A549 (cell line): Measurements from ENCODE around the gene DISC1. TPM values are rescaled to one million over a fixed set of nuclear protein-coding genes. Genes with fewer than 3 reads are reported as not detected.

Experiments used
- ATAC-seq, 2 experiments: fragments of 200-7000 bp in 1 of 2; fragments of >200 bp in 1 of 2; cut with Nextera tagmentation in 1 of 2; cut with Tn5 transposase in 1 of 2; 3 replicates each; pipeline versions ENCODE4 v1.8.0 to v1.9.1; 2018 to 2020; ENCODE audit warnings: mild to moderate bottlenecking in 1 of 2, moderate library complexity in 1 of 2
- CTCF ChIA-PET: fragments of 300-600 bp; sonication (Branson Sonifier 250); formaldehyde crosslinking; extraction: SDS; loops from one replicate; lab custom pipeline; 2021; ENCODE audit warnings: antibody characterized with exemption, inconsistent platforms; lab: Yijun Ruan, JAX
- POLR2A ChIA-PET: fragments of 350-600 bp; formaldehyde crosslinking; extraction: SDS; loops from one replicate; lab custom pipeline; 2021; ENCODE audit warnings: antibody characterized with exemption, inconsistent platforms; lab: Yijun Ruan, JAX
- DNase-seq, 2 experiments: peaks; one replicate each; pipeline versions ENCODE4 v3.0.0 to v3.0.0-alpha.2; 2011 to 2016; ENCODE audit warnings: low read depth in 1 of 2, low spot score in 1 of 2
- FAIRE-seq: peaks from 2 replicates; lab custom pipeline; 2011; peaks lifted over from hg19 to GRCh38; lab: Jason Lieb, UNC
- H3K27ac ChIP-seq, 2 experiments: fragments of >200 bp; sonication (Bioruptor Twin); formaldehyde crosslinking; 3 replicates each; pipeline ENCODE4 v1.5.1; 2016 to 2017
- H3K4me1 ChIP-seq: fragments of >200 bp; sonication (Bioruptor Twin); formaldehyde crosslinking; 3 replicates; pipeline ENCODE4 v1.6.1; 2016
- H3K4me2 ChIP-seq: fragments of >200 bp; sonication (Bioruptor Twin); formaldehyde crosslinking; 3 replicates; pipeline ENCODE4 v1.6.1; 2016
- H3K4me3 ChIP-seq: fragments of >200 bp; sonication (Bioruptor Twin); formaldehyde crosslinking; 3 replicates; pipeline ENCODE4 v1.5.1; 2016
- H3K9me3 ChIP-seq: fragments of >200 bp; sonication (Bioruptor Twin); formaldehyde crosslinking; 3 replicates; pipeline ENCODE4 v1.6.1; 2016
- BCL3 ChIP-seq: fragments of >200 bp; sonication (Bioruptor Twin); formaldehyde crosslinking; IDR thresholded peaks from 3 replicates; pipeline ENCODE4 v1.6.1; 2016
- CBX8 ChIP-seq: fragments of 200-600 bp; sonication (generic); IDR thresholded peaks from 2 replicates; pipeline ENCODE4 v1.6.1; 2016
- CEBPB ChIP-seq, 2 experiments: fragments of >200 bp in 1 of 2; sonication (Bioruptor Twin) in 1 of 2; formaldehyde crosslinking in 1 of 2; IDR thresholded peaks; 2 replicates each; pipeline ENCODE4 v1.6.1; 2012 to 2016
- EHMT2 ChIP-seq: fragments of 200-600 bp; sonication (generic); IDR thresholded peaks from 2 replicates; pipeline ENCODE4 v1.6.1; 2016; ENCODE audit warnings: antibody characterized with exemption, low read depth, mild to moderate bottlenecking, moderate library complexity
- FOSB ChIP-seq: fragments of 250-450 bp; sonication (Bioruptor Pico); IDR thresholded peaks from 2 replicates; pipeline ENCODE4 v1.5.0; 2020; ENCODE audit warnings: mild to moderate bottlenecking, moderate library complexity
- FOSL2 ChIP-seq, 2 experiments: fragments of 450-650 bp in 1 of 2; fragments of >200 bp in 1 of 2; sonication (Bioruptor Twin) in 1 of 2; formaldehyde crosslinking; IDR thresholded peaks; 2 replicates each; pipeline versions ENCODE4 v1.5.0 to v1.6.1; 2016 to 2020; ENCODE audit warnings: mild to moderate bottlenecking in 1 of 2, moderate library complexity in 1 of 2
- HOXA7 ChIP-seq: fragments of 250-450 bp; sonication (Bioruptor Pico); IDR thresholded peaks from 2 replicates; pipeline ENCODE4 v1.5.0; 2020; ENCODE audit warnings: mild to moderate bottlenecking, moderate library complexity
- HOXB13 ChIP-seq: fragments of 250-450 bp; sonication (Bioruptor Pico); IDR thresholded peaks from 2 replicates; pipeline ENCODE4 v1.5.0; 2020; ENCODE audit warnings: low read depth, mild to moderate bottlenecking, moderate library complexity
- JUNB ChIP-seq: fragments of >200 bp; sonication (Bioruptor Twin); formaldehyde crosslinking; IDR thresholded peaks from 2 replicates; pipeline ENCODE4 v1.6.1; 2016
- NPAS2 ChIP-seq: fragments of 250-450 bp; sonication (Bioruptor Pico); IDR thresholded peaks from 2 replicates; pipeline ENCODE4 v1.8.0; 2022; ENCODE audit warnings: mild to moderate bottlenecking, moderate library complexity, borderline replicate concordance
- POLR2A ChIP-seq: IDR thresholded peaks from 2 replicates; pipeline ENCODE4 v1.6.1; 2012; ENCODE audit warnings: mild to moderate bottlenecking, low read length
- POLR2AphosphoS2 ChIP-seq: conservative IDR thresholded peaks from 2 replicates; pipeline ENCODE4 v1.6.1; 2012; ENCODE audit warnings: low read length, improper control_type of control experiment, inconsistent platforms
- RARB ChIP-seq: fragments of 250-450 bp; sonication (Bioruptor Pico); IDR thresholded peaks from 2 replicates; pipeline ENCODE4 v1.8.0; 2021; ENCODE audit warnings: mild to moderate bottlenecking, moderate library complexity
- RCOR1 ChIP-seq: fragments of 150-350 bp; IDR thresholded peaks from 2 replicates; pipeline ENCODE4 v1.6.1; 2014; ENCODE audit warnings: antibody characterized with exemption, low read length, low read depth
- SMC3 ChIP-seq: fragments of >200 bp; sonication (Bioruptor Twin); formaldehyde crosslinking; IDR thresholded peaks from 3 replicates; pipeline ENCODE4 v1.6.1; 2018; ENCODE audit warnings: inconsistent platforms
- TFCP2L1 ChIP-seq: fragments of 250-450 bp; sonication (Bioruptor Pico); IDR thresholded peaks from 2 replicates; pipeline ENCODE4 v1.5.0; 2021; ENCODE audit warnings: mild to moderate bottlenecking
- WGBS: methylation state at CpG from one replicate; pipeline ENCODE4 v1.1.6; 2017; ENCODE audit errors: missing lambda C conversion rate; 5-methylcytosine and 5-hydroxymethylcytosine counted together
- polyA plus RNA-seq, 4 experiments: library from polyadenylated mRNA; depleted of rRNA in 3 of 4; stranded (reverse); fragments of >200 nt; fragmentation: RNase III in 1 of 4; extraction: RNeasy Plus Mini Kit Qiagen cat#74134 plus additional on column Dnase treatment in 1 of 4; gene quantifications; 2 replicates in 3 of 4; 3 replicates in 1 of 4; pipeline ENCODE4 v1.2.3, GENCODE V29; 2011 to 2017
- TF ChIP-seq, protein P1 (sequence below): fragments of 450-650 bp; IDR thresholded peaks from 2 replicates; pipeline ENCODE4 v1.6.1; 2014; ENCODE audit warnings: antibody characterized with exemption
- TF ChIP-seq, protein P2 (sequence below): fragments of 250-450 bp; sonication (Bioruptor Pico); IDR thresholded peaks from 2 replicates; pipeline ENCODE4 v1.5.0; 2020; ENCODE audit warnings: low read depth, mild to moderate bottlenecking, moderate library complexity

DISC1 gene
- polyA plus RNA-seq, 2 of the 4 experiments (the other 2 are of a cell fraction) = 0.39 to 0.74 TPM

GRCh38 chr1:231918239-231919015 is 291.8 kb downstream of the DISC1 start:
- ATAC-seq (peak in 1 of 2 experiments; percentile 36; a peak in 2 of 6 replicates), DNase-seq (peak in 1 of 2 experiments; percentile 13), FAIRE-seq (no peak)
- WGBS = 51% methylated on average over 6 of the region's 6 CpGs
- Histone ChIP-seq H3K4me1 (peaks cover 4% of the 10 kb centered on the region; the same call in 1 of the 3 replicates), H3K27ac (no peak overlapping the region), H3K4me2 (no peak overlapping the region), H3K4me3 (no peak overlapping the region), H3K9me3 (no peaks in the 10 kb centered on the region)
- TF ChIP-seq, protein P1, sequence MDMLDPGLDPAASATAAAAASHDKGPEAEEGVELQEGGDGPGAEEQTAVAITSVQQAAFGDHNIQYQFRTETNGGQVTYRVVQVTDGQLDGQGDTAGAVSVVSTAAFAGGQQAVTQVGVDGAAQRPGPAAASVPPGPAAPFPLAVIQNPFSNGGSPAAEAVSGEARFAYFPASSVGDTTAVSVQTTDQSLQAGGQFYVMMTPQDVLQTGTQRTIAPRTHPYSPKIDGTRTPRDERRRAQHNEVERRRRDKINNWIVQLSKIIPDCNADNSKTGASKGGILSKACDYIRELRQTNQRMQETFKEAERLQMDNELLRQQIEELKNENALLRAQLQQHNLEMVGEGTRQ = no peak
- TF ChIP-seq POLR2AphosphoS2 = no peak
- ChIA-PET POLR2A (no interaction called here), CTCF (interaction anchor here (0.7 to 1.8 kb wide), 3 partner anchors 52 to 709 kb away, joined by 4 to 5 read pairs (median 4); no protein-coding TSS in a partner anchor)

GRCh38 chr1:231919239-231919885 is 292.8 kb downstream of the DISC1 start:
- ChIA-PET CTCF (interaction anchor here (0.7 to 1.8 kb wide), 3 partner anchors 53 to 708 kb away, joined by 4 to 5 read pairs (median 4); no protein-coding TSS in a partner anchor), POLR2A (no interaction called here)
- H3K4me2 ChIP-seq = no peak overlapping the region
- H3K4me3 ChIP-seq = no peak overlapping the region
- FAIRE-seq (no peak), ATAC-seq (no peak)
- 47% methylated on average over 4 of the region's 4 CpGs for WGBS
- TF ChIP-seq FOSL2 (IDR thresholded peaks at IDR 0.05) = no peak
- TF ChIP-seq FOSL2 (CRISPR knock-in tag; IDR thresholded peaks at IDR 0.05) = no peak
- no peak for TF ChIP-seq RARB (CRISPR knock-in tag)
- TF ChIP-seq CBX8 = no peak
- no peak for TF ChIP-seq NPAS2
- TF ChIP-seq POLR2A = no peak
- TF ChIP-seq, all 56 proteins: peak for 0
- Histone ChIP-seq H3K4me1 (peaks cover 4% of the 10 kb centered on the region; the same call in 1 of the 3 replicates), H3K27ac (no peak overlapping the region), H3K9me3 (no peaks in the 10 kb centered on the region)
- DNase-seq = no peak

- FAIRE-seq = no peak
- Histone ChIP-seq H3K9me3 (no peaks in the 10 kb centered on the region), H3K4me3 (no peak overlapping the region), H3K4me1 (peaks cover 4% of the 10 kb centered on the region; the same call in 1 of the 3 replicates), H3K27ac (no peak overlapping the region), H3K4me2 (no peak overlapping the region)
- no peak for ATAC-seq
- DNase-seq = no peak
- ChIA-PET CTCF (interaction anchor here (1.5 to 1.8 kb wide), 2 partner anchors 53 to 707 kb away, joined by 4 to 5 read pairs; no protein-coding TSS in a partner anchor), POLR2A (no interaction called here)
- WGBS = 68% methylated on average over 7 of the region's 7 CpGs
- TF ChIP-seq HOXB13 (CRISPR knock-in tag) = no peak
- no peak for TF ChIP-seq POLR2AphosphoS2
- TF ChIP-seq TFCP2L1 (CRISPR knock-in tag) = no peak
- TF ChIP-seq EHMT2 = no peak
- TF ChIP-seq JUNB = no peak
- TF ChIP-seq SMC3 = no peak
- TF ChIP-seq RCOR1 = no peak
- TF ChIP-seq CEBPB (IDR thresholded peaks at IDR 0.05) = no peak
- no peak for TF ChIP-seq BCL3
- TF ChIP-seq FOSB (CRISPR knock-in tag) = no peak
- TF ChIP-seq, protein P2, sequence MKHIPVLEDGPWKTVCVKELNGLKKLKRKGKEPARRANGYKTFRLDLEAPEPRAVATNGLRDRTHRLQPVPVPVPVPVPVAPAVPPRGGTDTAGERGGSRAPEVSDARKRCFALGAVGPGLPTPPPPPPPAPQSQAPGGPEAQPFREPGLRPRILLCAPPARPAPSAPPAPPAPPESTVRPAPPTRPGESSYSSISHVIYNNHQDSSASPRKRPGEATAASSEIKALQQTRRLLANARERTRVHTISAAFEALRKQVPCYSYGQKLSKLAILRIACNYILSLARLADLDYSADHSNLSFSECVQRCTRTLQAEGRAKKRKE = no peak
- no peak for TF ChIP-seq NPAS2
- TF ChIP-seq HOXA7 (CRISPR knock-in tag) = no peak
These were observed 293.3 kb downstream of the DISC1 start for GRCh38 chr1:231919886-231920285.
